Naive B cell (primary cell): Measurements from ENCODE around the gene CCDC106. TPM values are rescaled to one million over a fixed set of nuclear protein-coding genes. Genes with fewer than 3 reads are reported as not detected.

Experiments
- ATAC-seq, 2 donors: fragments of 150-1000 bp; cut with Tn5 transposase; 2 replicates each; pipeline ENCODE4 v1.10.0; 2021; ENCODE audit warnings: low read depth in 2 of 2, mild to moderate bottlenecking in 2 of 2, moderate library complexity in 2 of 2
- DNase-seq: peaks from one replicate; pipeline ENCODE4 v3.0.0; 2022
- H3K27ac Mint-ChIP-seq, 6 donors: one replicate each; pipeline ENCODE4 v1.8.0; 2020 to 2022; ENCODE audit warnings: mild to moderate bottlenecking in 6 of 6, mixed read lengths in 6 of 6, moderate library complexity in 5 of 6, inconsistent platforms in 2 of 6
- H3K27me3 Mint-ChIP-seq, 3 donors: one replicate each; pipeline ENCODE4 v1.8.0; 2021 to 2022; ENCODE audit warnings: mixed read lengths in 3 of 3, mild to moderate bottlenecking in 1 of 3
- H3K36me3 Mint-ChIP-seq, 2 donors: one replicate each; pipeline ENCODE4 v1.8.0; 2020 to 2022; ENCODE audit warnings: mixed read lengths in 2 of 2, inconsistent platforms in 1 of 2, mild to moderate bottlenecking in 1 of 2
- H3K4me1 Mint-ChIP-seq, 3 donors: one replicate each; pipeline ENCODE4 v1.8.0; 2020 to 2022; ENCODE audit warnings: mixed read lengths in 3 of 3, inconsistent platforms in 1 of 3, mild to moderate bottlenecking in 1 of 3, moderate library complexity in 1 of 3
- H3K4me3 Mint-ChIP-seq, 8 donors: one replicate each; pipeline ENCODE4 v1.8.0; 2020 to 2022; ENCODE audit warnings: mild to moderate bottlenecking in 8 of 8, mixed read lengths in 8 of 8, moderate library complexity in 8 of 8, inconsistent platforms in 2 of 8
- H3K9me3 Mint-ChIP-seq, 7 donors: one replicate each; pipeline ENCODE4 v1.8.0; 2020 to 2022; ENCODE audit warnings: mixed read lengths in 7 of 7, mild to moderate bottlenecking in 5 of 7, inconsistent platforms in 2 of 7, moderate library complexity in 1 of 7
- polyA plus RNA-seq, 6 donors: library from polyadenylated mRNA; unstranded; fragments of 300-500 nt; fragmentation: Illumina TruSeq; gene quantifications; one replicate each; pipeline ENCODE4 v1.2.3, GENCODE V29; 2021; ENCODE audit warnings: low read depth in 6 of 6

Gene CCDC106
- polyA plus RNA-seq, 6 donors from 2014 or later = 8.1 to 13.0 (median 9.7) TPM

GRCh38 chr19:55690769-55691545, 42.9 kb downstream of the CCDC106 start:
- H3K4me3 Mint-ChIP-seq = no peak overlapping the region
- peaks cover 12 to 30% (median 23%) of the 10 kb centered on the region in 3 donors for H3K4me1 Mint-ChIP-seq
- H3K27ac Mint-ChIP-seq = peak overlapping the region in 2 of 6 donors; percentile 19 to 71
- H3K9me3 Mint-ChIP-seq = no peaks in the 10 kb centered on the region
- ATAC-seq (no peak), DNase-seq (no peak)
- H3K36me3 Mint-ChIP-seq = peaks cover 0 to 6% of the 10 kb centered on the region in 2 donors
- no peaks in the 10 kb centered on the region for H3K27me3 Mint-ChIP-seq

DNA sequence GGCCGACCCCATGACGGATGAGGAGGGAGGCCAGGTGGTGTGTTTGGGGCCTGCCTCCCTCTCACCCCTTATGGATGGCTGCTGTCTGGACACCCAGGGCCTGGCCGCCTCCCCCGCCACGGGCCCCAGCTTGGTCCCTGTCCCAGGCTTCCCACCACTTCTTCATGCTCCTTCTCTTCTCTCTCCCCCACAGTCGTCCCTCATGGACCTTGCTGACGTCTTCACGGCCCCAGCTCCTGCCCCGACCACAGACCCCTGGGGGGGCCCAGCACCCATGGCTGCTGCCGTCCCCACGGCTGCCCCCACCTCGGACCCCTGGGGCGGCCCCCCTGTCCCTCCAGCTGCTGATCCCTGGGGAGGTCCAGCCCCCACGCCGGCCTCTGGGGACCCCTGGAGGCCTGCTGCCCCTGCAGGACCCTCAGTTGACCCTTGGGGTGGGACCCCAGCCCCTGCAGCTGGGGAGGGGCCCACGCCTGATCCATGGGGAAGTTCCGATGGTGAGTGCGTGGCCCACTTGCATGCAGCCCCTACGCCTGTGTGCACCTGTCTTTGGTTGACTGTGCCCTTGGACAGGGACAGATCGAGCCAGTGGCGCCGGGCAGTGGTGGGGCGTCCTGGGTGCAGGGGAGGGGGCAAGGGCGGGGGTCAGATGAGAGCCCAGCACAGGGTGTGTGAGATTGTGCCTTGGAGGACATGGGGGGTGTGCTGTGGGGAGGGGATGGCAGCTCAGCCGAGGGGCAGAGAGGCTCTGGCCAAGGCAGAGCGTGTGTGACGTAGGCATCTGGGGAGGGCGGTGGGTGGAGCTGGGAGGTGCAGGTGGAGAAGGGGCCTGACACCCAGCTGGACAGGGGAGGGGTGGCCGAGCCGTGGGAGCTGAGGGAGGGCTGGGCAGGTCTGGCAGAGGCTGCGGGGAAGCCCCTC, 43.8 kb downstream of the CCDC106 start:
- peak overlapping the region in 1 of 6 donors; percentile 66 for H3K27ac Mint-ChIP-seq
- H3K27me3 Mint-ChIP-seq = no peaks in the 10 kb centered on the region
- peaks cover 0 to 6% of the 10 kb centered on the region in 2 donors for H3K36me3 Mint-ChIP-seq

DNA sequence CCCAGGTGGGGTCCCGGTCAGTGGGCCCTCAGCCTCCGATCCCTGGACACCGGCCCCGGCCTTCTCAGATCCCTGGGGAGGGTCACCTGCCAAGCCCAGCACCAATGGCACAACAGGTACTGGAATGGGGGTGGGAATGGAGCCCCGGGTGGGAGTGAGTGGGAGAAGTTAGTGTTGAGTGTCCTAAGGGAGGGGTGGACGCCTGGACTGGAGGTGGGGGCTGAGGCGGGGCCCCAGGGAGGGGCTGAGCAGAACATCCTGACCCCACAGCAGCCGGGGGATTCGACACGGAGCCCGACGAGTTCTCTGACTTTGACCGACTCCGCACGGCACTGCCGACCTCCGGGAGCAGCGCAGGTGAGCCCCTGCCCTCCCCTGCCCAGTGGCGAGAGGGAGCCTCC, 44.7 kb downstream of the CCDC106 start:
- Mint-ChIP-seq H3K4me1 (peaks cover 7 to 17% (median 16%) of the 10 kb centered on the region in 3 donors), H3K4me3 (no peak overlapping the region), H3K9me3 (no peaks in the 10 kb centered on the region), H3K27ac (no peak overlapping the region), H3K27me3 (no peaks in the 10 kb centered on the region), H3K36me3 (peaks cover 0 to 6% of the 10 kb centered on the region in 2 donors)
- no peak for ATAC-seq
- DNase-seq = no peak

More for the DNA sequence above, 43.8 kb downstream of the CCDC106 start:
- H3K4me1 Mint-ChIP-seq = peaks cover 7 to 23% (median 22%) of the 10 kb centered on the region in 3 donors
- DNase-seq = no peak
- H3K9me3 Mint-ChIP-seq = no peaks in the 10 kb centered on the region
- H3K4me3 Mint-ChIP-seq = no peak overlapping the region
- no peak for ATAC-seq

DNA sequence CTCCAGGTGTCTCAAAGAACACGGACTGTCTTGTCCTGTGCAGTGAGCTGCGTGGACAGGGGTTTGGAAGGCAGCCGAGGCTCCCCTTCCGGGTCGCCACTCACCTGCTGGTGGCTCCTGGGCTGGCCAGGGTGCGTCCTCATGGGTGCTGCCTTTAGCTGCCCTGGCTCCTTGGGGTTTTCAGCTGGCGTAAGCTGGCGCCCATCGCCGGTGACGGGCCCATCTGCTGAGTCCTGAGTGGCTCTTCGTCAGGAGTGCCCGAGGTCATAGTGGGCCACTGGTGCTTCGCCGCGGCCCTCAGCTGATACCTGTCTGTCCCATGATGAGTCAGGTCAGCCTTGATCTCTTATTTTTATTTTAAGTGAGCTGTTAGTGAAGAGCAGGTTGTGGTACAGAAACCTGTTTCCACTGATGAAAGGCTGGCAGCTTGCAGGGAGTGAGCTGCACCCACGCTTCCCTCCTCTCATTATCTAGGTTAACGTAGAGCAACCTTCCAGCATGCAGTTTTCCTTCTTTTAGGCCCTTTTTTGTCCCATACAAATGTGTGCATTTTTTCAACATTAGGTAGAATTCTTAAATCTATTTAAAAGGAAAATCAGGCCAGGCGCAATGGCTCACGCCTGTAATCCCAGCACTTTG, 45.4 kb downstream of the CCDC106 start:
- Mint-ChIP-seq H3K4me3 (no peak overlapping the region), H3K27me3 (no peaks in the 10 kb centered on the region), H3K4me1 (peaks cover 2 to 13% (median 8%) of the 10 kb centered on the region in 3 donors), H3K9me3 (no peaks in the 10 kb centered on the region), H3K36me3 (peaks cover 0 to 6% of the 10 kb centered on the region in 2 donors), H3K27ac (peak overlapping the region in 1 of 6 donors; percentile 74)
- DNase-seq (no peak), ATAC-seq (no peak)

DNA sequence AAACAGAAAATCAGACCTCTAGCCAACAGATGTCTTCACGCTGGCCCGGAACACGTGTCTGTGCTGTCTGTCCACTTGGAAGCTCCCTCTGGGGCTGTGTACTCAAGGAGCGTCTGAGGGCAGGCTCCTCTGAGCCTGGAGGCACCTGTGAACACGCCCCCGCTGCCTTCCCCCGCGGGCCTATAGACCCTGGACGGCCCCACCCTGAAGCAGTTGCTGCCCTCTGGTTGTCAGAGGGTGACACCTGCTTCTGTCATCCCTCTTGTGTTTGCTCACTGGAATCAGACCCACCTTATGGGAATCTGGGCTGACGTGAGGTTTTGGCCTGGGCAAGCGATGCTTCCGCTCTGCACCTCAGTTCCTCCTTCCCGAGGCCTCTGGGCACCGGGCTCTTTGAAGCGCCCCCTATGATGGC, 46.2 kb downstream of the CCDC106 start:
- ATAC-seq = no peak
- H3K27me3 Mint-ChIP-seq = no peaks in the 10 kb centered on the region
- H3K27ac Mint-ChIP-seq = peak overlapping the region in 1 of 6 donors; percentile 22
- no peak for DNase-seq
- peaks cover 0 to 5% (median 0%) of the 10 kb centered on the region in 3 donors for H3K4me1 Mint-ChIP-seq
- peak overlapping the region in 1 of 8 donors; percentile 40 for H3K4me3 Mint-ChIP-seq
- no peaks in the 10 kb centered on the region for H3K9me3 Mint-ChIP-seq
- peaks cover 0 to 6% of the 10 kb centered on the region in 2 donors for H3K36me3 Mint-ChIP-seq

DNA sequence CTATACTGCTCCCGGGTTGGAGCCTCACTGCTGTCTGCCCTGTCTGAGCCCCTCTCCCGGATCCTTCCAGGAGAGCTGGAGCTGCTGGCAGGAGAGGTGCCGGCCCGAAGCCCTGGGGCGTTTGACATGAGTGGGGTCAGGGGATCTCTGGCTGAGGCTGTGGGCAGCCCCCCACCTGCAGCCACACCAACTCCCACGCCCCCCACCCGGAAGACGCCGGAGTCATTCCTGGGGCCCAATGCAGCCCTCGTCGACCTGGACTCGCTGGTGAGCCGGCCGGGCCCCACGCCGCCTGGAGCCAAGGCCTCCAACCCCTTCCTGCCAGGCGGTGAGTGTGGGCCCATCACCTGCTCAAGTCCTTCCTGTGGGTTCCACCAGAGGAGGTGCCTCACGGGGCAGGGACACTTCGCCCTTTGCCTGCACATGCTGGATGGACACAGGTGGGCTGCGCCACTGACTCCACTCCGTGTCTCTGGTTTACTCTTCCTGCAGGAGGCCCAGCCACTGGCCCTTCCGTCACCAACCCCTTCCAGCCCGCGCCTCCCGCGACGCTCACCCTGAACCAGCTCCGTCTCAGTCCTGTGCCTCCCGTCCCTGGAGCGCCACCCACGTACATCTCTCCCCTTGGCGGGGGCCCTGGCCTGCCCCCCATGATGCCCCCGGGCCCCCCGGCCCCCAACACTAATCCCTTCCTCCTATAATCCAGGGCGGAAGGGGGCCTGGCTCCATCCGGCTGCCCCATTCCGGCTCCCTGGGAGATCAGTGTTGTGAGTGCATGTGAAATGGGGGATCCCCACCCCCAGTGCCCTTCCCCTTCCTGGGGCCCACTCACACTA, 46.9 kb downstream of the CCDC106 start:
- Mint-ChIP-seq H3K27ac (no peak overlapping the region), H3K4me3 (peak overlapping the region in 1 of 8 donors; percentile 40), H3K36me3 (peaks cover 0 to 6% of the 10 kb centered on the region in 2 donors), H3K4me1 (peaks cover 0 to 4% (median 0%) of the 10 kb centered on the region in 3 donors), H3K27me3 (no peaks in the 10 kb centered on the region), H3K9me3 (no peaks in the 10 kb centered on the region)
- no peak for ATAC-seq
- no peak for DNase-seq

GRCh38 chr19:55695511-55696290, 47.7 kb downstream of the CCDC106 start:
- ATAC-seq (no peak), DNase-seq (no peak)
- no peaks in the 10 kb centered on the region for H3K27me3 Mint-ChIP-seq
- no peaks in the 10 kb centered on the region for H3K9me3 Mint-ChIP-seq
- H3K4me3 Mint-ChIP-seq = no peak overlapping the region
- peaks cover 0 to 4% (median 0%) of the 10 kb centered on the region in 3 donors for H3K4me1 Mint-ChIP-seq
- peaks cover 0 to 6% of the 10 kb centered on the region in 2 donors for H3K36me3 Mint-ChIP-seq
- H3K27ac Mint-ChIP-seq = peak overlapping the region in 1 of 6 donors; percentile 83

- H3K9me3 Mint-ChIP-seq = no peaks in the 10 kb centered on the region
- H3K27ac Mint-ChIP-seq = peak overlapping the region in 2 of 6 donors; percentile 10 to 38
- peaks cover 0 to 4% (median 0%) of the 10 kb centered on the region in 3 donors for H3K4me1 Mint-ChIP-seq
- no peak for DNase-seq
- H3K27me3 Mint-ChIP-seq = no peaks in the 10 kb centered on the region
- no peak for ATAC-seq
- peaks cover 0 to 6% of the 10 kb centered on the region in 2 donors for H3K36me3 Mint-ChIP-seq
- H3K4me3 Mint-ChIP-seq = no peak overlapping the region
Observed at GRCh38 chr19:55696301-55697068, 48.5 kb downstream of the CCDC106 start.

DNA sequence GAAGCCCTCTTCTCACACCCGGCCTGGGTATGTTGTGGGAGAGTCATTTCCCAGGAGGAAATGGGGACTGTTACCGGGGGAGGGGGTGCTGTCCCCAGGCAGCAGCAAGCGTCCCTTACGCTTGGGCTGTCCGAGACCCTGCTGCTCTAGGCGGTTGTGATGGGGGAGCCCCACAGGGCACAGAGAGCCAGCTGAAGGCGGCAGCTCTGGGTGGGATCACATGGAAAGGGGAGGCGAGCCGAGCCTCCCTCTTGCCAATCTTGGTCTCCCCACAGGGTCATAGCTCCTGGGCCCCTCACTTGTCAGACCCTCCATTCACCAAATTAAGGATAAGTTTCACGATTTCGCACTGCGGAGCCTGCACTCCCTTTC, 49.0 kb downstream of the CCDC106 start:
- ATAC-seq (no peak), DNase-seq (no peak)
- Mint-ChIP-seq H3K4me3 (no peak overlapping the region), H3K27me3 (no peaks in the 10 kb centered on the region), H3K9me3 (no peaks in the 10 kb centered on the region), H3K27ac (peak overlapping the region in 2 of 6 donors; percentile 10 to 38), H3K4me1 (peaks cover 0 to 4% (median 0%) of the 10 kb centered on the region in 3 donors), H3K36me3 (peaks cover 0 to 6% of the 10 kb centered on the region in 2 donors)

DNA sequence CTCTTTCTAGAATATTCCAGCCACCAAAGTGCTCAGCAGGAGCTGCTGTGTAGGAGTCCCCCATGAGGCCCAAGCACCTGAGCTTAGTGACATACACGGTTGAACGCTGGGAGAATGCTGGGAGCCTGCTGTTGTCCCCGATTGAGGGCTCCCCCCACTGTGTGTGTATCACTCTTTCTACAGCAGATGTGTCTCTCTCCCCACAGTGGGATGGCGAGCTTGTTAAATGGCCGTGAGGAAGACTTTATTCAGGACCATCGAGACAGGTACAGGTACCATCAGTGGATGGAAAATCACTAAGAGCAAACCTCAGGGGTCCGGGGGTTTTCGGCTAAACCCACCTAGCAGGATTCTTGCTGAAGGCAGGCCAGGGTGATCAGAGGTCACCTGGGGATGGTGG, 49.7 kb downstream of the CCDC106 start:
- H3K27ac Mint-ChIP-seq = peak overlapping the region in 2 of 6 donors; percentile 41 to 48
- ATAC-seq = no peak
- H3K4me3 Mint-ChIP-seq = no peak overlapping the region
- H3K4me1 Mint-ChIP-seq = peaks cover 0 to 4% (median 0%) of the 10 kb centered on the region in 3 donors
- H3K27me3 Mint-ChIP-seq = no peaks in the 10 kb centered on the region
- no peak for DNase-seq
- peaks cover 0 to 6% of the 10 kb centered on the region in 2 donors for H3K36me3 Mint-ChIP-seq
- H3K9me3 Mint-ChIP-seq = no peaks in the 10 kb centered on the region

DNA sequence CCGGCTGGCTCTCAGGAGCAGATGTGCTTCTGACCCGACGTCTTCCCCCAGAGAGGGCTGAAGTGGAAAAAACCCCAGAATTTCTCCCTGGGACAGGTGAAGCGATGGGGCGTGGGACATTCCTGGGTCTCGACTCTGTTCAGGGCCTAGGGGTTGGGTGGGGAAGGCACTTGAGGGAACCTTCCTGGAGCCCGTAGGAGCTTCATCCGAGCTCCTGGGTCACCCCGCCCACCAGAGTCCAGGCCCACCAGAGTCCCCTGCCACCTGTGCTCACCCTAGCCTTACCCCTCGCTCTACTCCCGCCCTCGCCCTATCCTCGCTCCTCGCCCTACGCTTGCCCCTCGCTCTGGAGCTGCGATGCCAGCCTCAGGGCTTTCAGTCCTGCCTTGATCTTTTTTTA, 50.2 kb downstream of the CCDC106 start:
- peaks cover 0 to 6% of the 10 kb centered on the region in 2 donors for H3K36me3 Mint-ChIP-seq
- no peaks in the 10 kb centered on the region for H3K9me3 Mint-ChIP-seq
- H3K4me3 Mint-ChIP-seq = no peak overlapping the region
- H3K27me3 Mint-ChIP-seq = no peaks in the 10 kb centered on the region
- DNase-seq = no peak
- peak overlapping the region in 2 of 6 donors; percentile 38 to 84 for H3K27ac Mint-ChIP-seq
- H3K4me1 Mint-ChIP-seq = peaks cover 0 to 4% (median under 1%) of the 10 kb centered on the region in 3 donors
- ATAC-seq = no peak
